Breast epithelium (tissue), 4 donors: Measurements from ENCODE around the gene ZNF611. TPM values are rescaled to one million over a fixed set of nuclear protein-coding genes. Genes with fewer than 3 reads are reported as not detected.
"Not testable (repeated sequence)": the region's sequence is repeated elsewhere in the genome, so short reads cannot be mapped to it uniquely, and the experiment has no call there.

Source experiments
- DNase-seq, 2 donors: peaks; one replicate each; pipeline ENCODE4 v3.0.0-alpha.2; 2019; ENCODE audit warnings: low spot score in 2 of 2
- H3K27ac ChIP-seq, 2 donors: fragments of 200-600 bp; sonication (generic) in 1 of 2; one replicate each; pipeline ENCODE4 v1.5.1; 2016 to 2019; ENCODE audit warnings: mild to moderate bottlenecking in 1 of 2
- H3K27me3 ChIP-seq, 2 donors: fragments of 200-600 bp; sonication (generic) in 1 of 2; one replicate each; pipeline versions ENCODE4 v1.5.1 to v1.6.0; 2017 to 2019; ENCODE audit warnings: control low read depth in 1 of 2, mild to moderate bottlenecking in 1 of 2
- H3K36me3 ChIP-seq: fragments of 200-600 bp; one replicate; pipeline ENCODE4 v1.5.1; 2019
- H3K4me1 ChIP-seq, 2 donors: fragments of 200-600 bp; sonication (generic); one replicate each; pipeline ENCODE4 v1.5.1; 2016 to 2019; ENCODE audit warnings: control low read depth in 1 of 2
- H3K4me3 ChIP-seq, 3 donors: fragments of 200-600 bp; sonication (generic); 1 replicate in 2 of 3; 2 replicates in 1 of 3; pipeline ENCODE4 v1.5.1; 2016 to 2019; ENCODE audit warnings: mild to moderate bottlenecking in 3 of 3, moderate library complexity in 2 of 3
- H3K9me3 ChIP-seq, 2 donors: fragments of 200-600 bp; sonication (generic) in 1 of 2; one replicate each; pipeline ENCODE4 v1.5.1; 2016 to 2019; ENCODE audit warnings: control low read depth in 1 of 2
- CTCF ChIP-seq, 3 donors: fragments of 450-650 bp; IDR thresholded peaks; one replicate each; pipeline ENCODE4 v1.5.1; 2016 to 2017; ENCODE audit warnings: antibody characterized with exemption in 3 of 3, mild to moderate bottlenecking in 3 of 3, moderate library complexity in 3 of 3
- POLR2A ChIP-seq: fragments of 450-650 bp; IDR thresholded peaks from one replicate; pipeline ENCODE4 v1.6.1; 2016; ENCODE audit warnings: antibody characterized with exemption, mild to moderate bottlenecking, moderate library complexity
- POLR2AphosphoS5 ChIP-seq, 3 donors: sonication (generic); formaldehyde crosslinking; IDR thresholded peaks; one replicate each; pipeline ENCODE4 v1.6.1; 2017; ENCODE audit warnings: antibody characterized with exemption in 3 of 3
- intact Hi-C: fragments of 100-400 bp; cut with DNase I; formaldehyde crosslinking; loops from one replicate; pipeline ENCODE4 v1.15.1; 2023; ENCODE audit warnings: low total_unique reads
- total RNA-seq, 3 donors: library from RNA; depleted of rRNA; stranded (reverse); fragments of >200 nt; gene quantifications; one replicate each; pipeline ENCODE4 v1.1.0, GENCODE V29; 2016

The ZNF611 gene
- 10 to 100 TPM; 11.8 to 23.0 (median 16.7) TPM for total RNA-seq

DNA sequence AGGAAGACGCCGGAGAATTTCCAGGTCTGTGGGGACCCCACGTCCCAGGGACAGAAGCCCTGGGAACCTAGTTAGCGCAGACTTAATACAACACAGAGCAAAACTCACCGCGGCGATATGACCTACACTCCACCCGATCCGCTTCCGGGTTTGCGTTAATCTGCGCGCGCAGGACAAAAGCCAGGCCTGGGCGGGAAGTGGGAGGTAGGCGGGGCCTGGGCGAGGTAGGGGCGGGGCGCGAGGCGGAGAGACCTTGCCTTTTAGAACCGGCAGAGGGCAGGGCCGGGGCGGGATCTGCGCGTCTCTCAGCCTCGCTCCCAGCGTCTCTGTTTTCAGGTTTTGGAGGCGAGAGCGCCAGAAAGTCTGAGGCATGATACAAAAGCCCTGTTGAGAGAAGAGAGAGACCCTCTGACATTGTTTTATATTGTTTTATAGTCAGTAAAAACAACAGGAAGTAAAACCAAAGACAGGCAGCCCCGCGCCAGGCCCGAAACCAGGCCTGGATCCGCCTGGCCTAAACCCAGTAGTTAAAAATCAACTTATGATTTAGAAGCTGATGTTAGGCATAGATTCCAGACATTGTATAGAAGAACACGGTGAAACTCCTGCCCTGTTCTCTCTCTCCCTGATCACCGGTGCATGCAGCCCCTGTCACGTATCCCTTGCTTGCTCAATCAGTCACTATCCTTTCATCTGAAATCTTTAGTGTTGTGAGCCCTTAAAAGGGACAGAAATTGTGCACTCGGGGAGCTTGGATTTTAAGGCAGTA, at the start of gene ZNF611:
TSS of gene ZNF611 (minus strand) at position 152 of the 769 bp plus-strand sequence. CDS start 19,150 bp downstream, outside the sequence.
- intact Hi-C loops: no loop called here
- TF ChIP-seq POLR2A (peak; percentile 75), CTCF (IDR thresholded peaks at IDR 0.05) (peak; percentile 62 to 90 (median 64)), POLR2AphosphoS5 (IDR thresholded peaks at IDR 0.05) (peak; percentile 68 to 85 (median 73))
- peak within 1 kb of the TSS; percentile 87 to 89 for H3K27ac ChIP-seq

GRCh38 chr19:52782864-52783263, 48.0 kb upstream of the ZNF611 start:
- H3K4me3 ChIP-seq, H3K27ac ChIP-seq, H3K27me3 ChIP-seq, H3K9me3 ChIP-seq, H3K36me3 ChIP-seq, intact Hi-C loops, DNase-seq, H3K4me1 ChIP-seq: not testable (repeated sequence)

More for the DNA sequence above, at the start of gene ZNF611:
- peak; percentile 97 to 99 for DNase-seq
- Histone ChIP-seq H3K9me3 (no peaks in the 10 kb centered on the region), H3K27me3 (no peaks in the 10 kb centered on the region), H3K4me3 (peak within 1 kb of the TSS; percentile 84 to 86 (median 85)), H3K4me1 (no peaks in the 10 kb centered on the region), H3K36me3 (no peaks in the 10 kb centered on the region)

DNA sequence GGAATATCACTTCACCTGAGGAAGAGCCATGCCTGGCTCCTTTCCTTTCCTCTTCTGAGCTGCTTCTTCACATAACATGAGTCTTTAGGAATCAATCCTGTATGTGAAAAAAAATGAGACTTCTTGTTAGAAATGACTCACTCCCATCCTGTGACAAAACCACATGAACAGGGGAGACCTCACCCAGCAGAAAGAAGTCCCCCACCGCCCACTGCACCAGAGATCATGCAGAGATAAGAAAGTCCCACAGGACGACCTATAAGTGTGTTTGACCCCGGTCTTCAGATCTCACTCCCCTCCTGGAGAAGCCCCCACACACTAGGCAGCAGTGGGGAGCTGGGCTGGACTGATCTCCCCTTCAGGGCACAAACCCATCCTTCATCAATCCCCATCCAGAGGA, 44.0 kb upstream of the ZNF611 start:
- Histone ChIP-seq H3K27me3 (no peaks in the 10 kb centered on the region), H3K27ac (no peak overlapping the region), H3K4me3 (no peak overlapping the region), H3K4me1 (no peaks in the 10 kb centered on the region), H3K9me3 (no peaks in the 10 kb centered on the region), H3K36me3 (no peaks in the 10 kb centered on the region)
- intact Hi-C loops: no loop called here
- no peak for DNase-seq
- TF ChIP-seq CTCF (IDR thresholded peaks at IDR 0.05) (no peak), POLR2AphosphoS5 (IDR thresholded peaks at IDR 0.05) (no peak), POLR2A (no peak)

DNA sequence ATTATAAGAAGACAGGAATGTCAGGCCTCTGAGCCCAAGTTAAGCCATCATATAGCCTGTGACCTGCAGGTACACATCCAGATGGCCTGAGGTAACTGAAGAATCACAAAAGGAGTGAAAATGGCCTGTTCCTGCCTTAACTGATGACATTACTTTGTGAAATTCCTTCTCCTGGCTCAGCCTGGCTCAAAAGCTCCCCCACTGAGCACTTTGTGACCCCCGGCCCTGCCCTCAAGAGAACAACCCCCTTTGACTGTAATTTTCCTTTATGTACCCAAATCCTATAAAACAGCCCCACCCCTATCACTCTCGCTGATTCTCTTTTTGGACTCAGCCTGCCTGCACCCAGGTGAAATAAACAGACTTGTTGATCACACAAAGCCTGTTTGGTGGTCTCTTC, 21.6 kb upstream of the ZNF611 start:
- H3K4me1 ChIP-seq, H3K36me3 ChIP-seq, H3K27me3 ChIP-seq, intact Hi-C loops, H3K27ac ChIP-seq, H3K9me3 ChIP-seq, DNase-seq, H3K4me3 ChIP-seq: not testable (repeated sequence)

DNA sequence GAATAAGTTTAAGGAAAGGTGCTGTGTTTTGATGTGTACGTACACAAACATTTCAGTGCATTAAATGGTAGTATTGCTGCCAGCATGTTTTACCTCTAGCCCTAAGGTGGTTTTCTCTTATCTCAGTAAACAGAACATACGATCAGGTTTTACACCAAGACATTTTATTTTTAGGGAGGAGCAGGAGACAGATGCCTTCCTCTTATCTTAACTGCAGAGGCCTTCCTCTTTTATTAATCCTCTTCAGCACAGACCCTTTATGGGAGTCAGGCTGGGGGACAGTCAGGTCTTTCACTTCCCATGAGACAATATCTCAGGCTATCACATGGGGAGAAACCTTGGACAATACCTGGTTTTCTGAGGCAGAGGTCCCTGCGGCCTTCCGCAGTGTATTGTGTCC, 14.9 kb upstream of the ZNF611 start:
- no peak for DNase-seq
- intact Hi-C loops: no loop called here

More for the DNA sequence above, 14.9 kb upstream of the ZNF611 start:
- Histone ChIP-seq H3K27ac (no peak overlapping the region), H3K4me1 (no peaks in the 10 kb centered on the region), H3K36me3 (no peaks in the 10 kb centered on the region), H3K27me3 (no peaks in the 10 kb centered on the region), H3K9me3 (no peaks in the 10 kb centered on the region), H3K4me3 (no peak overlapping the region)
- TF ChIP-seq POLR2A (no peak), POLR2AphosphoS5 (IDR thresholded peaks at IDR 0.05) (no peak), CTCF (IDR thresholded peaks at IDR 0.05) (no peak)
